ENCODE data around the gene HDAC9.

DNA sequence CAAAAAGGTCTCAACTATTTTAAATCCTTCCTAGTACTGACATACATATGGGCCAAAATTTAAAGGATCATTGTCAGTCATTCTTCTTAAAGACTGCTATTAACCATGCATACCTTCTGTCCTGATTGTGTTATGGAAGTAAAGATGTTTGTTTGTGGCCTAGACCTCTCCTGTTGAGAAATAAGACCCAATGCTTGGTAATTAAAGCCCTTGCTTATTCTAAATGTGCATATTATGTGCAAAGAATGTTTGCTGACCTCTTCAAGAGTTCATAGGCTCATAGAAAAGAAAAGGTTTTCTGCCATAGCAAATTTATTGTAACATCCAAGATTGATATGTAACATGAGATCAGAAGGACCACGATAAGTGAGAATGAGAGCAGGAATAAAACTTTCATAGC, 476.3 kb downstream of the HDAC9 start:
- TF ChIP-seq TAF1 (IDR thresholded peaks at IDR 0.05; ENCODE audit: borderline replicate concordance, insufficient read depth, low read length) = no peak
- no peak for TF ChIP-seq POLR2AphosphoS5 (IDR thresholded peaks at IDR 0.05; ENCODE audit: low read depth, low read length)
- TF ChIP-seq SIN3A (IDR thresholded peaks at IDR 0.05; ENCODE audit: borderline replicate concordance, insufficient read depth, low read length) = no peak
- TF ChIP-seq, protein P1, sequence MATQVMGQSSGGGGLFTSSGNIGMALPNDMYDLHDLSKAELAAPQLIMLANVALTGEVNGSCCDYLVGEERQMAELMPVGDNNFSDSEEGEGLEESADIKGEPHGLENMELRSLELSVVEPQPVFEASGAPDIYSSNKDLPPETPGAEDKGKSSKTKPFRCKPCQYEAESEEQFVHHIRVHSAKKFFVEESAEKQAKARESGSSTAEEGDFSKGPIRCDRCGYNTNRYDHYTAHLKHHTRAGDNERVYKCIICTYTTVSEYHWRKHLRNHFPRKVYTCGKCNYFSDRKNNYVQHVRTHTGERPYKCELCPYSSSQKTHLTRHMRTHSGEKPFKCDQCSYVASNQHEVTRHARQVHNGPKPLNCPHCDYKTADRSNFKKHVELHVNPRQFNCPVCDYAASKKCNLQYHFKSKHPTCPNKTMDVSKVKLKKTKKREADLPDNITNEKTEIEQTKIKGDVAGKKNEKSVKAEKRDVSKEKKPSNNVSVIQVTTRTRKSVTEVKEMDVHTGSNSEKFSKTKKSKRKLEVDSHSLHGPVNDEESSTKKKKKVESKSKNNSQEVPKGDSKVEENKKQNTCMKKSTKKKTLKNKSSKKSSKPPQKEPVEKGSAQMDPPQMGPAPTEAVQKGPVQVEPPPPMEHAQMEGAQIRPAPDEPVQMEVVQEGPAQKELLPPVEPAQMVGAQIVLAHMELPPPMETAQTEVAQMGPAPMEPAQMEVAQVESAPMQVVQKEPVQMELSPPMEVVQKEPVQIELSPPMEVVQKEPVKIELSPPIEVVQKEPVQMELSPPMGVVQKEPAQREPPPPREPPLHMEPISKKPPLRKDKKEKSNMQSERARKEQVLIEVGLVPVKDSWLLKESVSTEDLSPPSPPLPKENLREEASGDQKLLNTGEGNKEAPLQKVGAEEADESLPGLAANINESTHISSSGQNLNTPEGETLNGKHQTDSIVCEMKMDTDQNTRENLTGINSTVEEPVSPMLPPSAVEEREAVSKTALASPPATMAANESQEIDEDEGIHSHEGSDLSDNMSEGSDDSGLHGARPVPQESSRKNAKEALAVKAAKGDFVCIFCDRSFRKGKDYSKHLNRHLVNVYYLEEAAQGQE (IDR thresholded peaks at IDR 0.05; ENCODE audit: insufficient read depth in 1 of 2, low read depth in 2 of 2, low read length in 2 of 2) = no peak
- TF ChIP-seq FOXP2 (optimal IDR thresholded peaks at IDR 0.05; ENCODE audit: borderline replicate concordance, extremely low read depth, extremely low read length, insufficient read depth) = no peak

All from PFSK-1 (cell line).